PC-3 (cell line): ENCODE data around the gene SAG. TPM values are rescaled to one million over a fixed set of nuclear protein-coding genes. Genes with fewer than 3 reads are reported as not detected.
A peak's percentile ranks its signal among the peaks of the same experiment; 100 is the strongest.

Experiments used
- ATAC-seq: fragments of 200-7000 bp; cut with Tn5 transposase; 2 replicates; pipeline ENCODE4 v1.9.1; 2020; ENCODE audit warnings: mild to moderate bottlenecking, moderate library complexity
- BruUV-seq: library from RNA; stranded (reverse); fragments of 400-500 nt; replicated peaks from 2 replicates; lab custom pipeline; 2021; lab: Mats Ljungman, UMichigan
- CTCF ChIA-PET: fragments of 300-600 bp; sonication (Branson Sonifier 250); formaldehyde crosslinking; loops from one replicate; lab custom pipeline; 2022; ENCODE audit warnings: antibody characterized with exemption; lab: Charles Lee
- POLR2A ChIA-PET: fragments of 300-600 bp; sonication (Branson Sonifier 250); formaldehyde crosslinking; loops from one replicate; lab custom pipeline; 2022; ENCODE audit warnings: antibody characterized with exemption; ENCODE audit not compliant: unreplicated experiment; lab: Charles Lee
- DNase-seq: peaks from one replicate; pipeline ENCODE4 v3.0.0-alpha.2; 2015
- H2AFZ ChIP-seq: fragments of 300-600 bp; sonication (generic); 2 replicates; pipeline ENCODE4 v1.6.0; 2016; ENCODE audit warnings: antibody characterized with exemption, low read length
- H3F3A ChIP-seq: fragments of 300-600 bp; sonication (generic); one replicate; pipeline ENCODE4 v1.6.0; 2017; ENCODE audit warnings: antibody characterized with exemption, low read length, control low read depth, mild to moderate bottlenecking; ENCODE audit not compliant: unreplicated experiment
- H3K27ac ChIP-seq: fragments of 300-600 bp; sonication (generic); 2 replicates; pipeline ENCODE4 v1.5.1; 2016; ENCODE audit warnings: mild to moderate bottlenecking, low read length
- H3K27me3 ChIP-seq: fragments of 300-600 bp; sonication (generic); 2 replicates; pipeline ENCODE4 v1.6.1; 2016; ENCODE audit warnings: low read length, mixed read lengths
- H3K36me3 ChIP-seq: fragments of 300-600 bp; sonication (generic); 2 replicates; pipeline ENCODE4 v1.6.1; 2016; ENCODE audit warnings: low read depth, mixed run types, low read length, mixed read lengths
- H3K4me1 ChIP-seq: fragments of 300-600 bp; sonication (generic); 2 replicates; pipeline ENCODE4 v1.5.1; 2016; ENCODE audit warnings: low read length; ENCODE audit not compliant: insufficient read depth
- H3K4me2 ChIP-seq: fragments of 300-600 bp; sonication (generic); 2 replicates; pipeline ENCODE4 v1.6.0; 2016; ENCODE audit warnings: low read length
- H3K4me3 ChIP-seq: fragments of 300-600 bp; sonication (generic); 2 replicates; pipeline ENCODE4 v1.5.1; 2016; ENCODE audit warnings: mild to moderate bottlenecking, low read length, mixed read lengths
- H3K79me2 ChIP-seq: fragments of 300-600 bp; sonication (generic); 2 replicates; pipeline ENCODE4 v1.6.1; 2017; ENCODE audit warnings: low read length, mixed read lengths
- H3K9ac ChIP-seq: fragments of 300-600 bp; sonication (generic); 2 replicates; pipeline ENCODE4 v1.6.0; 2016; ENCODE audit warnings: mild to moderate bottlenecking, low read length
- H3K9me2 ChIP-seq: fragments of 300-600 bp; sonication (generic); replicated peaks from 2 replicates; pipeline ENCODE4 v1.6.1; 2016; ENCODE audit warnings: mixed run types, low read length, mixed read lengths
- H3K9me3 ChIP-seq: fragments of 300-600 bp; sonication (generic); 2 replicates; pipeline ENCODE4 v1.6.1; 2016; ENCODE audit warnings: low read length, mixed read lengths
- H4K20me1 ChIP-seq: fragments of 300-600 bp; sonication (generic); 2 replicates; pipeline ENCODE4 v1.6.1; 2016; ENCODE audit warnings: low read length, mixed read lengths
- CTCF ChIP-seq: fragments of 300-600 bp; sonication (generic); conservative IDR thresholded peaks from 2 replicates; pipeline ENCODE4 v1.5.1; 2017; ENCODE audit warnings: antibody characterized with exemption, low read depth, mild to moderate bottlenecking, low read length
- EZH2 ChIP-seq: fragments of 300-600 bp; sonication (generic); IDR thresholded peaks from one replicate; pipeline ENCODE4 v1.6.1; 2017; ENCODE audit warnings: antibody characterized with exemption, mild to moderate bottlenecking, low read length; ENCODE audit not compliant: unreplicated experiment
- EZH2phosphoT487 ChIP-seq: fragments of 300-600 bp; sonication (generic); IDR thresholded peaks from 2 replicates; pipeline ENCODE4 v1.6.1; 2018; ENCODE audit warnings: mild to moderate bottlenecking, antibody characterized with exemption, low read length, borderline replicate concordance
- intact Hi-C: fragments of 100-400 bp; cut with micrococcal nuclease; formaldehyde crosslinking; loops from 2 replicates; pipeline ENCODE4 v1.9.0; 2023
- total RNA-seq: library from RNA; depleted of rRNA; stranded (reverse); fragments of >200 nt; gene quantifications from 2 replicates; pipeline ENCODE4 v1.2.3, GENCODE V29; 2014

SAG gene
- total RNA-seq, 1 experiment from 2014 or later = not detected

- H3K27ac ChIP-seq = no peak overlapping the region
- peaks cover 47% of the 10 kb centered on the region for H3K79me2 ChIP-seq
Measured at GRCh38 chr2:233379034-233379433, 71.4 kb downstream of the SAG start.

GRCh38 chr2:233379441-233379840 is 71.8 kb downstream of the SAG start:
- ATAC-seq (no peak), DNase-seq (no peak)
- Histone ChIP-seq H4K20me1 (no peaks in the 10 kb centered on the region), H3K4me1 (peaks cover 34% of the 10 kb centered on the region), H3K36me3 (no peaks in the 10 kb centered on the region), H3K9me3 (no peaks in the 10 kb centered on the region), H3K4me2 (no peak overlapping the region), H3K9me2 (no peaks in the 10 kb centered on the region), H3K9ac (no peak overlapping the region), H3K27me3 (no peaks in the 10 kb centered on the region), H3K27ac (no peak overlapping the region), H3K4me3 (no peak overlapping the region), H3F3A (no peaks in the 10 kb centered on the region), H3K79me2 (peaks cover 51% of the 10 kb centered on the region), H2AFZ (no peak overlapping the region)
- no TSS peak for BruUV-seq
- intact Hi-C loops = no loop called here
- POLR2A ChIA-PET = no interaction called here
- TF ChIP-seq CTCF (no peak), EZH2phosphoT487 (no peak), EZH2 (no peak)
- CTCF ChIA-PET = no interaction called here

More at GRCh38 chr2:233379034-233379433, 71.4 kb downstream of the SAG start:
- ChIA-PET CTCF (no interaction called here), POLR2A (no interaction called here)
- BruUV-seq = no TSS peak
- ATAC-seq = no peak
- no peaks in the 10 kb centered on the region for H4K20me1 ChIP-seq
- H3K9me2 ChIP-seq = no peaks in the 10 kb centered on the region
- no peaks in the 10 kb centered on the region for H3F3A ChIP-seq
- H2AFZ ChIP-seq = no peak overlapping the region
- no peaks in the 10 kb centered on the region for H3K36me3 ChIP-seq
- no peak overlapping the region for H3K9ac ChIP-seq
- DNase-seq = no peak
- H3K4me3 ChIP-seq = no peak overlapping the region
- no peak overlapping the region for H3K4me2 ChIP-seq
- TF ChIP-seq EZH2 = no peak
- TF ChIP-seq CTCF = no peak
- TF ChIP-seq EZH2phosphoT487 = no peak
- intact Hi-C loops = no loop called here
- H3K27me3 ChIP-seq = no peaks in the 10 kb centered on the region
- peaks cover 30% of the 10 kb centered on the region for H3K4me1 ChIP-seq
- no peaks in the 10 kb centered on the region for H3K9me3 ChIP-seq

- DNase-seq (no peak), ATAC-seq (no peak)
- Histone ChIP-seq H3K4me1 (peaks cover 43% of the 10 kb centered on the region), H3F3A (no peaks in the 10 kb centered on the region), H3K4me2 (no peak overlapping the region), H3K4me3 (no peak overlapping the region), H3K9me3 (no peaks in the 10 kb centered on the region), H3K27me3 (no peaks in the 10 kb centered on the region), H3K9me2 (no peaks in the 10 kb centered on the region), H4K20me1 (no peaks in the 10 kb centered on the region), H3K9ac (no peak overlapping the region), H3K79me2 (peaks cover 59% of the 10 kb centered on the region), H3K36me3 (no peaks in the 10 kb centered on the region), H2AFZ (no peak overlapping the region), H3K27ac (peak overlapping the region; percentile 78)
- no TSS peak for BruUV-seq
- intact Hi-C loops = no loop called here
- ChIA-PET CTCF (no interaction called here), POLR2A (no interaction called here)
- no peak for TF ChIP-seq EZH2phosphoT487
- TF ChIP-seq EZH2 = no peak
- no peak for TF ChIP-seq CTCF
Measured at GRCh38 chr2:233380132-233380895, 72.7 kb downstream of the SAG start.
